Cardiac fibroblast (primary cell): ENCODE results near the gene PIGC.
A peak's percentile ranks its signal among the peaks of the same experiment; 100 is the strongest.

Experiments used
- DNase-seq, 2 donors: peaks; one replicate each; pipeline versions ENCODE4 v3.0.0 to v3.0.0-alpha.2; 2010; ENCODE audit warnings: low read depth in 2 of 2
- H3K4me3 ChIP-seq, 2 donors: replicated peaks in 1 of 2; 1 replicate in 1 of 2; 2 replicates in 1 of 2; pipeline ENCODE4 v1.5.1; 2011; ENCODE audit warnings: low read depth in 2 of 2, low read length in 2 of 2, mild to moderate bottlenecking in 2 of 2, moderate library complexity in 1 of 2
- CTCF ChIP-seq: IDR thresholded peaks from one replicate; pipeline ENCODE4 v1.5.1; 2011; ENCODE audit warnings: low read depth, mild to moderate bottlenecking, low read length, inconsistent platforms

PIGC gene

GRCh38 chr1:172416496-172417035 lies 27.3 kb downstream of the PIGC start:
- no peak for DNase-seq
- no peak overlapping the region for H3K4me3 ChIP-seq
- no peak for TF ChIP-seq CTCF

GRCh38 chr1:172414331-172414730 lies 29.5 kb downstream of the PIGC start:
- no peak for TF ChIP-seq CTCF
- H3K4me3 ChIP-seq, result no peak overlapping the region
- peak in 1 of 2 donors; percentile 76 for DNase-seq

GRCh38 chr1:172411791-172412338 lies 32.0 kb downstream of the PIGC start:
- no peak overlapping the region for H3K4me3 ChIP-seq
- no peak for DNase-seq
- no peak for TF ChIP-seq CTCF

GRCh38 chr1:172410027-172410426 lies 33.8 kb downstream of the PIGC start:
- DNase-seq, result no peak
- no peak overlapping the region for H3K4me3 ChIP-seq
- TF ChIP-seq CTCF, result no peak

- DNase-seq, result no peak
- H3K4me3 ChIP-seq, result no peak overlapping the region
- TF ChIP-seq CTCF, result no peak
Observed at GRCh38 chr1:172408958-172409357, 34.9 kb downstream of the PIGC start.

- no peak overlapping the region for H3K4me3 ChIP-seq
- no peak for DNase-seq
- TF ChIP-seq CTCF, result no peak
Observed at GRCh38 chr1:172406968-172407367, 36.9 kb downstream of the PIGC start.

GRCh38 chr1:172405912-172406311 lies 38.0 kb downstream of the PIGC start:
- no peak for TF ChIP-seq CTCF
- no peak overlapping the region for H3K4me3 ChIP-seq
- DNase-seq, result no peak
